Chondrocyte (in vitro differentiated cells): ENCODE measurements around the gene PARD3B. TPM values are rescaled to one million over a fixed set of nuclear protein-coding genes. Genes with fewer than 3 reads are reported as not detected.
A peak's percentile ranks its signal among the peaks of the same experiment; 100 is the strongest.

ENCODE experiments used
- DNase-seq: peaks from one replicate; pipeline ENCODE4 v3.0.0; 2021; ENCODE audit warnings: mixed read lengths, low spot score
- H3K27ac Mint-ChIP-seq: one replicate; pipeline ENCODE4 v1.8.0; 2021; ENCODE audit warnings: mild to moderate bottlenecking, moderate library complexity, mixed read lengths; ENCODE audit not compliant: unreplicated experiment
- H3K27me3 Mint-ChIP-seq: 2 replicates; pipeline ENCODE4 v1.8.0; 2021; ENCODE audit warnings: low read depth, mixed read lengths
- H3K36me3 Mint-ChIP-seq: 2 replicates; pipeline ENCODE4 v1.8.0; 2021; ENCODE audit warnings: low read depth, mixed read lengths
- H3K4me1 Mint-ChIP-seq: 2 replicates; pipeline ENCODE4 v1.8.0; 2021; ENCODE audit warnings: low read depth, mild to moderate bottlenecking, mixed read lengths
- H3K4me3 Mint-ChIP-seq: one replicate; pipeline ENCODE4 v1.8.0; 2021; ENCODE audit warnings: mild to moderate bottlenecking, moderate library complexity, mixed read lengths; ENCODE audit not compliant: unreplicated experiment
- H3K9me3 Mint-ChIP-seq: 2 replicates; pipeline ENCODE4 v1.8.0; 2021; ENCODE audit warnings: low read depth, mixed read lengths
- total RNA-seq: library from RNA; stranded (reverse); gene quantifications from 3 replicates; pipeline ENCODE4 v1.2.1, GENCODE V29; 2021
- TF ChIP-seq, protein P1 (sequence below): fragments of 200-600 bp; sonication (generic); IDR thresholded peaks from 2 replicates; pipeline ENCODE4 v1.5.0; 2021; ENCODE audit warnings: antibody characterized with exemption, mild to moderate bottlenecking, moderate library complexity

Gene PARD3B
- total RNA-seq, 1 donor from 2014 or later, result 24.9 TPM

DNA sequence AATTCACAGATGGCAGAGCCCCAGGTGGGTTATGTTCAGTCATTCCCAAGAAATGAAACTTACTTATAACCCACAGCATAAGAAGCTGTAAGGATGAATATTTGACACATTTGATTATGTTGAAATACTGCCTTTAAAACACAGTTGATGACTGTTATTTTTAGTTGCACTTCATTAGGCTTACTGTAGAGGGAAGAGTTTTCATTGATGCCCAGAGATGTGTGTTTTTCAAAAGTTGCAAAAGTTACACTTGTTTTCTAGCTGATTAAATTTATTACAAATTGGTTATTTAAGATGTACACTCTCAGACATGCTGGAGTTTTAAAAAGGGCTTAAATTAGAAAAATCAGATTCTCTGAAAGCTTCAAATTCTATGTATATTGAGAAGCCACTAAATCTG lies 506.1 kb downstream of the PARD3B start:
- no peak for DNase-seq

DNA sequence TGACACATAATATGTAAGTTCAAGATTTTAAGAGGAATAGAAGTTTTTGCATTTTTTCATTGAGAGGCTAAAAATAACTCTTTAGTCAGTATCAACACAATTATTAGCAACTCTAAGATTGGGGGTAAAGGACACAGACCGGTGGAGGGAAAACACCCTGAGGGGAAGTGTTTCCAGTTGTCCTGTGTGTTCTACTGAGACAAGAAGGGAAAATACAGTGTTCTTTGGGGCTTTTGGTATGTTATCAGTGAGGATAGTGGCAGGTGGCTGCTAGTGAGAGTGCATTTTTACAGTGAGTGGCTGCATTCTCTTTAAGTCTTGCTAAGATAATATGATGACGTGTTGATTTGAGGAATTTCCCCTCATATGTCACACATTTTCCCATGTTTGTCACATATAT lies 507.5 kb downstream of the PARD3B start:
- Mint-ChIP-seq H3K36me3 (peaks cover 4% of the 10 kb centered on the region), H3K4me3 (no peak overlapping the region), H3K27me3 (no peaks in the 10 kb centered on the region), H3K27ac (no peak overlapping the region), H3K9me3 (peaks cover 5% of the 10 kb centered on the region), H3K4me1 (peaks cover 21% of the 10 kb centered on the region)
- TF ChIP-seq, protein P1, sequence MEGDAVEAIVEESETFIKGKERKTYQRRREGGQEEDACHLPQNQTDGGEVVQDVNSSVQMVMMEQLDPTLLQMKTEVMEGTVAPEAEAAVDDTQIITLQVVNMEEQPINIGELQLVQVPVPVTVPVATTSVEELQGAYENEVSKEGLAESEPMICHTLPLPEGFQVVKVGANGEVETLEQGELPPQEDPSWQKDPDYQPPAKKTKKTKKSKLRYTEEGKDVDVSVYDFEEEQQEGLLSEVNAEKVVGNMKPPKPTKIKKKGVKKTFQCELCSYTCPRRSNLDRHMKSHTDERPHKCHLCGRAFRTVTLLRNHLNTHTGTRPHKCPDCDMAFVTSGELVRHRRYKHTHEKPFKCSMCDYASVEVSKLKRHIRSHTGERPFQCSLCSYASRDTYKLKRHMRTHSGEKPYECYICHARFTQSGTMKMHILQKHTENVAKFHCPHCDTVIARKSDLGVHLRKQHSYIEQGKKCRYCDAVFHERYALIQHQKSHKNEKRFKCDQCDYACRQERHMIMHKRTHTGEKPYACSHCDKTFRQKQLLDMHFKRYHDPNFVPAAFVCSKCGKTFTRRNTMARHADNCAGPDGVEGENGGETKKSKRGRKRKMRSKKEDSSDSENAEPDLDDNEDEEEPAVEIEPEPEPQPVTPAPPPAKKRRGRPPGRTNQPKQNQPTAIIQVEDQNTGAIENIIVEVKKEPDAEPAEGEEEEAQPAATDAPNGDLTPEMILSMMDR, result no peak
- DNase-seq, result no peak

More for the DNA sequence above, 506.1 kb downstream of the PARD3B start:
- peaks cover 5% of the 10 kb centered on the region for H3K9me3 Mint-ChIP-seq
- no peak overlapping the region for H3K27ac Mint-ChIP-seq
- no peak overlapping the region for H3K4me3 Mint-ChIP-seq
- H3K27me3 Mint-ChIP-seq, result no peaks in the 10 kb centered on the region
- TF ChIP-seq, protein P1, result peak; percentile 73
- peaks cover 20% of the 10 kb centered on the region for H3K4me1 Mint-ChIP-seq
- H3K36me3 Mint-ChIP-seq, result peaks cover 4% of the 10 kb centered on the region

DNA sequence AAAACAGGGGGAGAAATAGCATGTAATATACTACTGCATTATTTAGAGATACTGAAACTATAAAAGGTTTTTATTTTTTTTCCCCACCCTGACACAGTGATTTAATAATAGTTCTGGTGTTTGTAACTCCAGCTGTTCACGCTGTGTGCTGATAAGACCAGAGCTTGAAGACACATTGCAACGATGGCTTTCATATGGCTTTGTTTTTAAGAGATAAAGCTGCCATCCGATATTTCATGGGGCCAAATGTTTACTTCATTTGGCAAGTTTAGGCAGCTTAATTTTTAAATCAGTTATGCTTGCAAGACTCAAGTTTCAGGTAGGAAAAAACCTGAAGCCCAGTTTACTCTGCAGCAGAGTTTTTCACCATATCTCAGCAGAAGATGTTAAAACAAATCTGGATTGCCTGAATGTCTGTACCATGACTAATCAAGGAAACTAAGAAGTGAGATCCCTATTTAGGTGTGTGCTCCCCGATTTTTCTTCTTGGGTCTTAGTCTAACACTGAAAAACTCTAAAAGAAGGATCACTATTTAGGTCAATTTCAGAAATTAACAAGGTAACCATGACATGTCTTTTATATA lies 508.6 kb downstream of the PARD3B start:
- TF ChIP-seq, protein P1, result no peak
- DNase-seq, result no peak
- Mint-ChIP-seq H3K36me3 (peaks cover 5% of the 10 kb centered on the region), H3K4me1 (peaks cover 21% of the 10 kb centered on the region), H3K27ac (no peak overlapping the region), H3K4me3 (no peak overlapping the region), H3K9me3 (peaks cover 14% of the 10 kb centered on the region), H3K27me3 (no peaks in the 10 kb centered on the region)

DNA sequence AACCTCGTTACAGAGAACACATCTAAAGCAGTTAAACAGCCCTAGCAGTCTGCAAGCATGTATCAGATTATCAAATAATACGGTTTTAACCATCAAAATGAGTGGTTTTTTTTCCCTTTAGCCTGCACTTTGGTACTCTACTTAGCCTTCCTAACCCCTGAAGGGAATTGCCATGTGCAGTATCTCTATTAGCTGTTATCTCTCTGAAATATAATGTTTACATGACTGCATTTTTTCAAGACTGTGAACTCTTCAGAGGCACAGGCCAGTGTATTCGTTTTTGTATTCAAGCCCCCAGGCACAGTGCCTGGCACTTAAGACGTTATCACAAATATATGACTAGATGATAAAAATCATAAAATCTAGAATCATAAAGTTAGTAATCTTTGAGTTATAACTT lies 509.5 kb downstream of the PARD3B start:
- Mint-ChIP-seq H3K27ac (no peak overlapping the region), H3K9me3 (peaks cover 18% of the 10 kb centered on the region), H3K27me3 (no peaks in the 10 kb centered on the region), H3K36me3 (peaks cover 3% of the 10 kb centered on the region), H3K4me1 (peaks cover 30% of the 10 kb centered on the region), H3K4me3 (no peak overlapping the region)
- DNase-seq, result no peak
- TF ChIP-seq, protein P1, result no peak

DNA sequence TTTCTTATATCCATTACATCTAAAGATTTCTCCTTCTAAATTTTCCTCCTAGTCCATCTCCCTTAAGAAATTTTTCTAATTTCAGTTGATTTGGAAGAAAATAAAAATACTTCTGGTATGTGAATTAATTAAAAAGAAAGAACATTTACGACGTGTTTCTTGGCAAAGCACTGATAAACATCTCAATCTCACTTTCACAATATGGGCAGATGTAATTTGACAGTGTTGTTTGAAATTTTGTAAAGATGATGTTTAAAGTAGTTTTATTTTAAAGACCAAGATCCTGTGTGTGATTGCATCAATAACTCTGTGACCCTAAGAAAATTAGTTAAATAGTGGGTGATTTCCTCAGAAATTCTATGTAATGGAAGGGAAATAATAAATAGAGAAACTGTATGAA lies 510.0 kb downstream of the PARD3B start:
- Mint-ChIP-seq H3K36me3 (peaks cover 3% of the 10 kb centered on the region), H3K9me3 (peaks cover 18% of the 10 kb centered on the region), H3K27ac (no peak overlapping the region), H3K27me3 (no peaks in the 10 kb centered on the region), H3K4me1 (peaks cover 34% of the 10 kb centered on the region), H3K4me3 (no peak overlapping the region)
- TF ChIP-seq, protein P1, result no peak
- no peak for DNase-seq
